ENCODE data around the gene CLIC5.

Gene CLIC5

DNA sequence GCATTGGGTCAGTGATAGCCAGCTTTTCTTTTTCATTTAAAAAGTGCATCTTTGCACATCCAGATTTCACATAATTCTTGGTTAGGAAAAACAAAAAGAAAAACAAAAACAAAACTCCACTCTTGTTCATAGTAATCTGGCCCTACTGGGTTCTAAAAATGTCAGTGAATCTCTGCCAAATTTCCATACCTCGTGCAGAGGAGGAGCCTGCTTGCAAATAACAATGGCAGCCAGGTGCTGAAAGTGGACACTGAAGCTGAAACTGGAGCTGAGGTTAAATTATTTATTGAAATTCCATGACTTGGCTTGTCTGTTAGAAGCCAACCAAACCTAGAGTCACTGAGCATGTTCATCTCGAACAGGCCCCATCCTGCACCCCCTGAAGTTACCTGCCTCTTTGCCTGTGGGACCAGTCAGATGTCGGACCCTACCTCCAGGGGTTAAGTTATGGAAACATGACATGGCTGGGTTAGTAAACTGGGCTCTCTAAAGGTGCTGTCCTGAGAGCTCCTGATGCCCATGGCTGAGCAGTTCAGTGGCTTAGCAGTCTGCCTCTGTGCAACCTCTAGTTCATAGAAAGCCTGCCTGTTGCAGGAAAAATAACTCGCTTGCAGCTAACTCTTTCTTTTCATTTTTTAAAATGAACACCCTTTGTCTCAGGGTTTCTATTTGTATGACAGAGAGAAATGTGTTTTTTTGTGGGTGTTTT is 42.7 kb downstream of the CLIC5 start:
- no peak for DNase-seq (ENCODE audit: insufficient read length, low spot score)
- FAIRE-seq, result no peak
- TF ChIP-seq POLR2A (IDR thresholded peaks at IDR 0.05; ENCODE audit: low read depth, low read length), result no peak

DNA sequence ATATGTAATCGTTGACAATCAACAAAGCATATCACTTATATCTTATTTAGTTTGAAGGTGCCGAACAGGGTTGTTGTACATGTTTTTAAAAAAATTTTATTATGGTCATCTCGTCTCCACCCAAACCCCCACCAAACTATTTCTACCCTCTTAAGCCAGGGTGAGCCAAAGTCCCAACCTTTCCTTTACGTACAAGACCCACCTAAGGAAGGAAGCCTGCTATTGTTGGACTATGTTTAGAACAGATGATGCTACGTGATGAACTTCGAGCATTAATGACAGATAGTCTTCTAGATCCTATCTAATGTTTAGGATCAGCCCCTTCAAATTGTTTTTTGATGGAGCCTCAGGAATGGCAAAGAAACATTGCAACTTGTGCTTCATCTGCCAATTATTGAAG is 44.4 kb downstream of the CLIC5 start:
- FAIRE-seq, result no peak

DNA sequence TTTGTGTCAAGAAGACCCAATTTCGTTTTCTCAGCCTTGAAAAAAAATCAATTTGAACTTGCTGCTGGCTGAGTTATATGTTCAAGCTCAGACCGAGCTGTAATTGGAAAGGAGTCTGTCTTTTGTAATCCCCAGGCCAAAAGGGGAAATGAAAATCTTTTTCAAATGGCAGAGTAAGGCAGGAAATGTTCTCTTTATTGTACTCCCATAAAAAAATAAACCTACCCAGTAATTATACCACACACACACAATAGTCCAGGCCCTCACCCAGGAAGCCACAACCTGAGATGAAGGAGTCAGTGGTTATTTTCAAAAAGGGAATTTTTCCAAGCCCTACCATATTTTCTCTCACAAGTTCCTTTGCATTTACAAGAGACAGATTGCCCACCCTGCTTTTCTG is 45.3 kb downstream of the CLIC5 start:
- FAIRE-seq, result no peak
- no peak for DNase-seq (ENCODE audit: insufficient read length, low spot score)
- TF ChIP-seq POLR2A (IDR thresholded peaks at IDR 0.05; ENCODE audit: low read depth, low read length), result no peak

More for the DNA sequence above, 44.4 kb downstream of the CLIC5 start:
- no peak for TF ChIP-seq POLR2A (IDR thresholded peaks at IDR 0.05; ENCODE audit: low read depth, low read length)
- DNase-seq (ENCODE audit: insufficient read length, low spot score), result no peak

DNA sequence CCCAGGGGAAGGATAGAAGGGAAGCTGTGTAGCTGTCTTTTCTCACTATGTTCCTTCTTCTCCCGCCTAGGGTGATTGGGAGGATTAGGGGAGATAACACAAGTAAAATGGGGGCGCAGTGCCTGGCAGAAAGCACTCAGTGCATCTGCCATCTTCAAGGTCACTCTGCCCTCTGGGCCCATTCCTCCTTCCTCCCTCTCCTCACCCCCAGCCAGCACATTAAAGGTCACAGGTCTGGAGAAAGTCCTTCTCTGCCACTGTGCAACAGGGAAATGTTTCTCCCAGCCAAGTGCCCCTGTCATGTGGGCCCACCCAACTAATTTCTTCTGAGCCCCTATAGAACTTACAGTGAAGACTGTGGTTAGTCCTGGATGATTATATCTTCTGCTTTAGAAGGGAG is 45.8 kb downstream of the CLIC5 start:
- TF ChIP-seq POLR2A (IDR thresholded peaks at IDR 0.05; ENCODE audit: low read depth, low read length), result no peak
- DNase-seq (ENCODE audit: insufficient read length, low spot score), result no peak

DNA sequence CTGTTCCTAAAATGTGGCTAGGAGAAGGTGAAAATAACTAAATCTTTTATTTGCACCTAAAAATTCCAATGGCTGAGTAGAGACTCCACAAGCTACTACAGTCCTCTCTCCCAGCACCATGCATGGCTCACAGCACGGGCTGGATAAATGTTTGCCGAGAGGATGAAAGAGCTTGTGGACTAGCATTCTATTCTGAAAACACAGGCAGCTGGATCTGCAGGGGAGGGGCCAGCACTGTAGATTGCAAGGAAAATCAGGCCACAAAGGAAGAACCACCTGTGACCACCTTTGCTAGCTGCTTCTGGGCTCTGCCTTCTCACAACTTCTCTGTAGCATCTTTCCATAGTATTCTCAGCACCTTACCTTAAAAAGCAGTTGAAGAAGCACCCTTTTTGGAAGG is 46.6 kb downstream of the CLIC5 start:
- no peak for DNase-seq (ENCODE audit: insufficient read length, low spot score)
- FAIRE-seq, result no peak
- no peak for TF ChIP-seq POLR2A (IDR thresholded peaks at IDR 0.05; ENCODE audit: low read depth, low read length)

More for the DNA sequence above, 45.8 kb downstream of the CLIC5 start:
- no peak for FAIRE-seq

DNA sequence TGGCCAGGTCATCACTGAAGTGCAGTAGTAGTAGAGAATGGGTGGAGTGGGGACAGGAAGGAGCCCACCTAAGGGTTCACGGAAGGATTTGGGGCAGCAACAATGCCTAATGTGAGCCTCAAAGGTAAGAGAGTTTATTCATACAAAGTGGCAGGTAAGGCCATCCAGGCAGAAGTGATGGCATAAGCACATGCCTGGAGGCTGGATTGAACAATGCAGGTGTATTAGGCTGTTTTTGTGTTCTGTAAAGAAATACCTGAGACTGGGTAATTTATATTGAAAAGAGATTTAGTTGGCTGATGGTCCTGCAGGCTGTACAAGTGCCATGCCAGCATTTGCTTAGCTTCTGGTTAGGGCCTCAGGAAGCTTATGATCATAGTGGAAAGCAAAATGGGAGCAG is 48.3 kb downstream of the CLIC5 start:
- DNase-seq (ENCODE audit: insufficient read length, low spot score) (no peak), FAIRE-seq (no peak)
- TF ChIP-seq POLR2A (IDR thresholded peaks at IDR 0.05; ENCODE audit: low read depth, low read length), result no peak

DNA sequence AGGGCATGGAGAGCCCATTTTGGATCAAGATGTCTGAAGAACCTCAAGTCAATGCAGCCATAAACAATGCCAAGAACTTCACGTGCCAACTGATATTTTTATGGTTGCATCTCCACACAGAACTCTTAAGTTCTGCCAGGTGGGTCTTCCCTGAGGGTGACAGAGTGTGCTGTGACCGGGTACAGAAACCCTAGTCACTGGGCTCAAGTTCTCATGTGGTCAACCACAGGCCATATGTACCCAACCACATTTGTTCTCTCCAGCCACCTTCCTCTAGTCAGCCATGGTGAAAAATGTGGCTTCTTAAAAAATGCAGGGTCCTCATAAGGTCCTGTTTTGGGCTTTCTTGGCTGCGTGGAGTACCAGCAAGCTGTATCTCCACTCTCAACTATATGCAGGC is 48.9 kb downstream of the CLIC5 start:
- DNase-seq (ENCODE audit: insufficient read length, low spot score), result no peak
- TF ChIP-seq POLR2A (IDR thresholded peaks at IDR 0.05; ENCODE audit: low read depth, low read length), result no peak
- FAIRE-seq, result no peak

DNA sequence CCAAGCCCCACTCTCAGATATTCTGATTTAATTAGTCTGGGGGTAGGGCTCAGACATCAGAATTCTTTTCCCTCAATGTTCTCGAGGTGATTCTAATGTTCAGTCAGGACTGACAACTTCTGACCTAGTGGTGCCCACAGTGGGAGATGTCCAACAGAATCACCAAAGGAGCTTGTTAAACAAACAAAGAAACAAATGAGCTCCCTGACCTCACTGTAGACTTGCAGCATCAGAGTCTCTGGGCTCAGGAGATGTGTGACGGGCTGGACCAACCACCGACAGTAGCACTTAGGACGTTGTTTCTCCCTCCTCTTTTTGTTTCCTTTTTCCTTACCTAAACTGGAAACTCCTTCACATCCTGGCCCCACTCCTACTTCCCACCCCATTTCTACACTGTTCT is 49.3 kb downstream of the CLIC5 start:
- no peak for DNase-seq (ENCODE audit: insufficient read length, low spot score)
- no peak for TF ChIP-seq POLR2A (IDR thresholded peaks at IDR 0.05; ENCODE audit: low read depth, low read length)
- FAIRE-seq, result no peak

DNA sequence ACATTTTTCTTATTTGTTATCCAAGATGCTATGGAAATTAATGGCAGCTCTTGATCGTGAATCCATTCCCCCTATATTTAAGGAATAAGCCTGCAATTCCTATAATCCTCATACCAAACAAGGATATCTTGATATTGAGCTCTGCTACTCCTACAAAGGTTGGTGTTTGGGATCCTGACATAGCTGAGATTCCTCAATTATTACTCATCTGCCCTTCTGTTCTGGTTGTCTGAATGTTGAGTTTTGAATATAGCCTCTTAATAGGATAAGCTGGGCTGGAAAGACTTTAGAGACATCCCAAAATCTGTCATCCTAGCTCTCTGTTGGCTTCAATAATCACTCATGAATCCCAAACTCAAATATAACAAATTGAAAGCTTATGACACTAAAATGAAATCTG is 49.9 kb downstream of the CLIC5 start:
- TF ChIP-seq POLR2A (IDR thresholded peaks at IDR 0.05; ENCODE audit: low read depth, low read length), result no peak
- FAIRE-seq, result peak; percentile 69
- peak; percentile 45 for DNase-seq (ENCODE audit: insufficient read length, low spot score)

DNA sequence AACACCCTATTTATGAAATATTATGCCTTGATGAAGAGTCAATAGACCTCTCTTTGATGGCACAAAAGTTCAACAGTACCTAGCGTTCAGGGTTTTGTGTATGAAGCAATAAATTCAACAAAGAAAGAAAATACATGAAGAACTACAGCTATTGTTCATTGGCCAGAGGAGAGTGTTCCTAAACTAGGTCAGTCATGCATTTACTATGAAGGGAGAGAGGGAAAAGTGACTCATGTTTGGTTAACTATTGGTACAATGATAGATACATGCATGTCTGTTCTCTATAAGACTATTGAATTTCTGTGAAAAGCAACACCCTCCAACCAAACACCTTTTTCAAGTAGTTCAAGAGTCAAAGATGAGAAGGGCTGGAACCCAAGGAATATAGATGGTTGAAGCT is 50.7 kb downstream of the CLIC5 start:
- no peak for DNase-seq (ENCODE audit: insufficient read length, low spot score)
- TF ChIP-seq POLR2A (IDR thresholded peaks at IDR 0.05; ENCODE audit: low read depth, low read length), result no peak
- FAIRE-seq, result no peak

DNA sequence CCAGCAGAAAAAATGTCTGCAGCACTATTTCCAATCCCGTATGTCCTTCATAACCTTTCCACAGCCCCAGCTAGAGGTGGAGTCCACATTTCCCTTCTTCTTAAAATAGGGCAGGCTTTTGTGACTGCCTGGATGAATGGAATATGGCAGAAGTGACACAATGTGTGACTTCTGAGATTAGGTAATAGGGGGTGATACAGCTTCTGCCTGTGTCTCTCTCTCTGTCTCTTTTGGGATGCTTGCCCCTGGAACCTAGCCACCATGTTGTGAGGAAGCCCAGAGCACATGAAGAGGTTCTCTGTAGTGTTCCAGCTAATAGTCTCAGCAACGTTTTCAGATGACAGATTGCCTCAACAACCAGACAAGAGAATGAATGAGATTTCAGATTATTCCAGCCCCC is 51.4 kb downstream of the CLIC5 start:
- no peak for DNase-seq (ENCODE audit: insufficient read length, low spot score)
- FAIRE-seq, result no peak
- TF ChIP-seq POLR2A (IDR thresholded peaks at IDR 0.05; ENCODE audit: low read depth, low read length), result no peak

DNA sequence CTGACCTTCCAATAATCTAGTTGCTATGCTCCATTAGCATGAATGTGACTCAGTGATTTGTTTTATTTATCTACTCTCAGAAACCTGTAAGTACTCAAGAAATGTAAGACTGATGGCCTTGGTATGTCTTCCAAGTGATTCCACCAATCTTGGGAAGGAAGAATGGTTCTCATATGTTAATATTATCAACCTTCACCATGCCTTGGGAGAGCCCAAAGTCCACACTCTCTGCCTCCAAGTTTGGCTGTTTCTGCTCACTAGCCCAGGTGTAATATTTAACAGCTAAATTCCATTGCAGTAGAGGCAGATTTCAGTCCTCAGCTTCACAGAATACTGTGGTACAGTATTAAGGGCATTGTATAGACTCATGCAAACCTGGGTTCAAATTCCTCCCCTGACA is 51.8 kb downstream of the CLIC5 start:
- FAIRE-seq, result no peak

DNA sequence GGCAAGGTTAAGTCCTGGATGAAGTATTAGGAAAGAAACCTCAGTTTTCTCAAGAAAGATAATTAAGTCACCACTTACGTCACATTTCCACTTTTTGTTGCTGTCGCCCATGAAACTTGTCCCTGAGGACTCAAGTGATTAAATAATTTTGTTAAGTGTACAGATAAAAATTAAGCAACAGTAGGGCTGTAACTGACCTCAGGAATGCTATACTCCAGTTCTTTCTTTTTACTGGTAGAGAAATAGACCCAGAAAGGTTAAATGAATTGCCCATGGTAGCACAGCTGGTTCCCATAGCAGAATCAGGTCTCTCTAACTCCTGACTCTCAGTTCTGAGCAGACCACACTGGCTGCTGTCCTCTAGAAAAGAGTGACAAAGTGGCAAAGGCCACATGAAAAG is 54.5 kb downstream of the CLIC5 start:
- FAIRE-seq, result no peak
- DNase-seq (ENCODE audit: insufficient read length, low spot score), result no peak
- no peak for TF ChIP-seq POLR2A (IDR thresholded peaks at IDR 0.05; ENCODE audit: low read depth, low read length)

More for the DNA sequence above, 51.8 kb downstream of the CLIC5 start:
- no peak for DNase-seq (ENCODE audit: insufficient read length, low spot score)
- TF ChIP-seq POLR2A (IDR thresholded peaks at IDR 0.05; ENCODE audit: low read depth, low read length), result no peak

DNA sequence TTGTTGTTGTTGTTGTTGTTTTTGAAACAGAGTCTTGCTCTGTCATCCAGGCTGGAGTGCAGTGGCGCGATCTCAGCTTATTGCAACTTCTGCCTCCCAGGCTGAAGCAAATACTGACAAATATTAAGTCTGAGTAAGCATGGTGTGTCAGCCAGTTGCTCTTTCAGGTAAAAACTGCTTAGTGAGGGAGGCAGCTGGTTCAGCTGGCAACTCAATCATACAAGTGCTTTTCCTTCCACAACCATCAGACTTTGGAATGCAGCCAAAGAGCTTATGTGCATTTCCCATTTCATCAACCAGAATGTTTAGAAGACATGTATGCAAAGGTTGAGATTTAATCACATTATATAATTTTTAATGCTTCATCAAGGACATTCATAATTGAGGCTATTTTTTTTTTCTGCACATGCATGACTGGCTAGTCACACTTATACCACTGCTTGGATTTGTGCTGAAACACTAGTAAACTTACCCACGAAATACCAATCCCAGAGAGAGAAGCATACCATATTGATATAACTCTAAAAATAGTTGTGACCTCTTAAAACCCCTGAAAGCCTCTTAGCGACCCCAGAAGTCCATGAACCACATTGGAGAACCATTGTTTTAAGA is 56.0 kb downstream of the CLIC5 start:
- no peak for TF ChIP-seq POLR2A (IDR thresholded peaks at IDR 0.05; ENCODE audit: low read depth, low read length)
- DNase-seq (ENCODE audit: insufficient read length, low spot score), result no peak
- no peak for FAIRE-seq

DNA sequence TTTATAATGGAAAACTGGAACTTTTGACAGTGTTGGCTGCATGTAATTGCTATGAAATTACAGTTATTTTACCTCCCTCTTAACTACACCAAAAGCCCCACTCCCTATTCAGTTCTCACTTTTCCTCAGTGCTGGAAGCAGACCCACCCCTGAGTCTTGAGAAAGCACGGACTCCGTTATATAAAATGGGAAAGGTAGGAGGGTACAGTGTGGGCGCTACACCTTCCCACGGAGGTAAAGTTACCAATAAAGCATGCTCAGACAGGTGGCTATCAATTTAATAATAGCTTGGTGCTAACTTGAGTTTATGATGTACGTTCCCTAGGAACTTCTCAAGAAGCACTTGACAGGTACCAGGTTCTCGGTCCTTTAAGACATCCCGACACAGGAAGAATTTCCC is 59.0 kb downstream of the CLIC5 start:
- TF ChIP-seq POLR2A (IDR thresholded peaks at IDR 0.05; ENCODE audit: low read depth, low read length), result no peak
- DNase-seq (ENCODE audit: insufficient read length, low spot score) (no peak), FAIRE-seq (no peak)
